GM18507 (cell line): ENCODE results near the gene PKP4.

Source experiments
- DNase-seq: peaks from one replicate; pipeline ENCODE4 v3.0.0; 2011; ENCODE audit warnings: low read depth; ENCODE audit not compliant: insufficient read length; ENCODE audit errors: extremely low spot score
- FAIRE-seq: peaks from 2 replicates; lab custom pipeline; 2011; peaks lifted over from hg19 to GRCh38; lab: Jason Lieb, UNC

PKP4 gene

GRCh38 chr2:158629116-158629515 is 172.4 kb downstream of the PKP4 start:
- FAIRE-seq, result no peak
- no peak for DNase-seq

GRCh38 chr2:158633261-158633660 is 176.5 kb downstream of the PKP4 start:
- no peak for FAIRE-seq

GRCh38 chr2:158634627-158635026 is 177.9 kb downstream of the PKP4 start:
- no peak for FAIRE-seq
- no peak for DNase-seq

More at GRCh38 chr2:158633261-158633660, 176.5 kb downstream of the PKP4 start:
- DNase-seq, result no peak

- FAIRE-seq (no peak), DNase-seq (no peak)
These were observed 179.3 kb downstream of the PKP4 start for GRCh38 chr2:158635961-158636601.

- DNase-seq, result no peak
- no peak for FAIRE-seq
These were observed 180.6 kb downstream of the PKP4 start for GRCh38 chr2:158637357-158637756.

GRCh38 chr2:158644139-158644538 is 187.4 kb downstream of the PKP4 start:
- FAIRE-seq, result no peak
- DNase-seq, result no peak

- DNase-seq (no peak), FAIRE-seq (no peak)
These were observed 188.5 kb downstream of the PKP4 start for GRCh38 chr2:158645299-158645698.

- no peak for DNase-seq
- no peak for FAIRE-seq
These were observed 190.9 kb downstream of the PKP4 start for GRCh38 chr2:158647436-158648231.

- DNase-seq, result no peak
- FAIRE-seq, result no peak
These were observed 193.1 kb downstream of the PKP4 start for GRCh38 chr2:158649846-158650245.

- DNase-seq (no peak), FAIRE-seq (no peak)
These were observed 194.1 kb downstream of the PKP4 start for GRCh38 chr2:158650646-158651357.

GRCh38 chr2:158651358-158652057 is 194.8 kb downstream of the PKP4 start:
- DNase-seq, result no peak

GRCh38 chr2:158655628-158656027 is 198.9 kb downstream of the PKP4 start:
- DNase-seq, result no peak
- FAIRE-seq, result no peak

More at GRCh38 chr2:158651358-158652057, 194.8 kb downstream of the PKP4 start:
- FAIRE-seq, result no peak

GRCh38 chr2:158656492-158657229 is 199.9 kb downstream of the PKP4 start:
- FAIRE-seq, result no peak
- DNase-seq, result no peak

- DNase-seq, result no peak
- no peak for FAIRE-seq
These were observed 201.6 kb downstream of the PKP4 start for GRCh38 chr2:158658396-158658795.

GRCh38 chr2:158659483-158659882 is 202.7 kb downstream of the PKP4 start:
- FAIRE-seq (no peak), DNase-seq (no peak)

- FAIRE-seq, result no peak
- DNase-seq, result no peak
These were observed 204.5 kb downstream of the PKP4 start for GRCh38 chr2:158661231-158661630.

- FAIRE-seq (no peak), DNase-seq (no peak)
These were observed 205.7 kb downstream of the PKP4 start for GRCh38 chr2:158662421-158662820.

- DNase-seq, result no peak
- no peak for FAIRE-seq
These were observed 207.0 kb downstream of the PKP4 start for GRCh38 chr2:158663796-158664195.

- DNase-seq (no peak), FAIRE-seq (no peak)
These were observed 208.2 kb downstream of the PKP4 start for GRCh38 chr2:158664987-158665386.
